GM12878 (cell line): Measurements from ENCODE around the gene ADISSP. TPM values are rescaled to one million over a fixed set of nuclear protein-coding genes. Genes with fewer than 3 reads are reported as not detected.

Experiments used
- ATAC-seq: fragments of 200-7000 bp; cut with Tn5 transposase; 3 replicates; pipeline ENCODE4 v1.9.1; 2020; ENCODE audit warnings: mild to moderate bottlenecking, moderate library complexity
- BruUV-seq: library from RNA; stranded (reverse); fragments of 400-500 nt; replicated peaks from 2 replicates; lab custom pipeline; 2021; lab: Mats Ljungman, UMichigan
- CTCF ChIA-PET: fragments of 300-600 bp; sonication (Branson Sonifier 250); formaldehyde crosslinking; extraction: SDS; loops from one replicate; lab custom pipeline; 2021; ENCODE audit warnings: inconsistent platforms; lab: Yijun Ruan, JAX
- POLR2A ChIA-PET: fragments of 350-600 bp; formaldehyde crosslinking; extraction: SDS; loops from one replicate; lab custom pipeline; 2021; ENCODE audit warnings: inconsistent platforms; lab: Charles Lee
- RAD21 ChIA-PET: fragments of 300-600 bp; sonication (Branson Sonifier 250); formaldehyde crosslinking; loops from one replicate; lab custom pipeline; 2023; ENCODE audit warnings: antibody characterized with exemption; ENCODE audit not compliant: unreplicated experiment; lab: Charles Lee
- SMC1A ChIA-PET: fragments of 300-600 bp; sonication (Branson Sonifier 250); formaldehyde crosslinking; loops from one replicate; lab custom pipeline; 2023; ENCODE audit not compliant: unreplicated experiment, uncharacterized antibody; lab: Charles Lee
- DNase-seq: peaks from one replicate; pipeline ENCODE4 v3.0.0-alpha.2; 2011; ENCODE audit warnings: low read depth, low spot score
- FAIRE-seq: peaks from 3 replicates; lab custom pipeline; 2011; peaks lifted over from hg19 to GRCh38; lab: Jason Lieb, UNC
- H2AFZ ChIP-seq: 2 replicates; pipeline ENCODE4 v1.6.0; 2011; ENCODE audit warnings: low read depth, low read length, control low read depth; ENCODE audit not compliant: control insufficient read depth
- H3K27ac ChIP-seq: 2 replicates; pipeline ENCODE4 v1.5.1; 2011; ENCODE audit warnings: control low read depth; ENCODE audit not compliant: control insufficient read depth, insufficient read depth
- H3K27me3 ChIP-seq, 2 experiments: replicated peaks in 1 of 2; 2 replicates each; pipeline versions ENCODE4 v1.6.0 to v1.6.1; 2011; ENCODE audit warnings: low read length in 1 of 2; ENCODE audit not compliant: control insufficient read depth in 2 of 2, insufficient read depth in 2 of 2
- H3K36me3 ChIP-seq, 2 experiments: 2 replicates each; pipeline ENCODE4 v1.5.1; 2011; ENCODE audit warnings: low read length in 1 of 2; ENCODE audit not compliant: control insufficient read depth in 2 of 2, insufficient read depth in 2 of 2
- H3K4me1 ChIP-seq: 2 replicates; pipeline ENCODE4 v1.6.1; 2011; ENCODE audit warnings: mild to moderate bottlenecking, low read length, moderate library complexity, mixed read lengths; ENCODE audit not compliant: control insufficient read depth, insufficient read depth
- H3K4me2 ChIP-seq: 2 replicates; pipeline ENCODE4 v1.6.0; 2011; ENCODE audit warnings: control low read depth; ENCODE audit not compliant: control insufficient read depth, insufficient read depth
- H3K4me3 ChIP-seq: fragments of 200-600 bp; sonication (generic); 2 replicates; pipeline ENCODE4 v1.5.1; 2016
- H3K79me2 ChIP-seq: 2 replicates; pipeline ENCODE4 v1.6.0; 2011; ENCODE audit warnings: low read length; ENCODE audit not compliant: control insufficient read depth, insufficient read depth
- H3K9ac ChIP-seq: 2 replicates; pipeline ENCODE4 v1.8.0; 2011; ENCODE audit warnings: low read length, control low read depth, mixed read lengths; ENCODE audit not compliant: control insufficient read depth, insufficient read depth
- H3K9me3 ChIP-seq: replicated peaks from 3 replicates; pipeline ENCODE4 v1.5.1; 2011; ENCODE audit warnings: mild to moderate bottlenecking, low read length; ENCODE audit not compliant: control insufficient read depth, insufficient read depth
- H4K20me1 ChIP-seq: 2 replicates; pipeline ENCODE4 v1.6.0; 2011; ENCODE audit not compliant: control insufficient read depth, insufficient read depth
- ASH2L ChIP-seq: fragments of 300-600, 200-600 bp; sonication (generic); IDR thresholded peaks from 2 replicates; pipeline ENCODE4 v1.6.1; 2017; ENCODE audit warnings: low read depth, mild to moderate bottlenecking, borderline replicate concordance
- ATF7 ChIP-seq: fragments of 450-650 bp; IDR thresholded peaks from 2 replicates; pipeline ENCODE4 v1.6.1; 2016; ENCODE audit warnings: low read depth, mild to moderate bottlenecking
- CTCF ChIP-seq, 3 experiments: IDR thresholded peaks in 2 of 3; conservative IDR thresholded peaks in 1 of 3; 2 replicates each; pipeline ENCODE4 v1.5.1; 2011; ENCODE audit warnings: low read depth in 3 of 3, low read length in 3 of 3, mild to moderate bottlenecking in 3 of 3, control low read depth in 2 of 3, moderate library complexity in 2 of 3, inconsistent platforms in 1 of 3, mixed read lengths in 1 of 3; ENCODE audit not compliant: control insufficient read depth in 2 of 3, insufficient read depth in 1 of 3; ENCODE audit errors: extremely low read depth in 1 of 3
- E4F1 ChIP-seq: fragments of 450-650 bp; IDR thresholded peaks from 2 replicates; pipeline ENCODE4 v1.6.1; 2018; ENCODE audit warnings: borderline replicate concordance, mild to moderate bottlenecking; ENCODE audit not compliant: partially characterized antibody
- EED ChIP-seq: sonication (generic); IDR thresholded peaks from 2 replicates; pipeline ENCODE4 v1.6.1; 2016; ENCODE audit warnings: antibody characterized with exemption, low read depth
- HSF1 ChIP-seq: fragments of 150-350 bp; IDR thresholded peaks from 2 replicates; pipeline ENCODE4 v1.6.1; 2014; ENCODE audit warnings: mild to moderate bottlenecking, low read depth, low read length
- IRF3 ChIP-seq: fragments of 450-650 bp; IDR thresholded peaks from 2 replicates; pipeline ENCODE4 v1.6.1; 2014; ENCODE audit warnings: mild to moderate bottlenecking
- MEF2A ChIP-seq: IDR thresholded peaks from 2 replicates; pipeline ENCODE4 v1.6.1; 2011; ENCODE audit warnings: low read depth, mild to moderate bottlenecking, low read length, moderate library complexity; ENCODE audit not compliant: insufficient read depth
- MEF2B ChIP-seq: fragments of 450-650 bp; IDR thresholded peaks from 2 replicates; pipeline ENCODE4 v1.6.1; 2018; ENCODE audit warnings: mild to moderate bottlenecking, moderate library complexity; ENCODE audit not compliant: partially characterized antibody, poor library complexity, severe bottlenecking
- NR2C2 ChIP-seq: IDR thresholded peaks from 2 replicates; pipeline ENCODE4 v1.6.1; 2011; ENCODE audit warnings: borderline replicate concordance, low read depth; ENCODE audit not compliant: control insufficient read depth, insufficient read length
- NR2F1 ChIP-seq: fragments of 450-650 bp; conservative IDR thresholded peaks from 2 replicates; pipeline ENCODE4 v1.6.1; 2017; ENCODE audit warnings: mild to moderate bottlenecking
- PAX5 ChIP-seq: IDR thresholded peaks from 2 replicates; pipeline ENCODE4 v1.6.1; 2011; ENCODE audit warnings: low read depth, low read length, borderline replicate concordance
- POLR2A ChIP-seq: IDR thresholded peaks from 2 replicates; pipeline ENCODE4 v1.6.1; 2011; ENCODE audit warnings: low read depth, mild to moderate bottlenecking, low read length
- TARDBP ChIP-seq: IDR thresholded peaks from 2 replicates; pipeline ENCODE4 v1.6.1; 2016; ENCODE audit warnings: borderline replicate concordance
- TCF12 ChIP-seq: IDR thresholded peaks from 2 replicates; pipeline ENCODE4 v1.6.1; 2011; ENCODE audit warnings: low read depth, mild to moderate bottlenecking, low read length
- ZBED1 ChIP-seq: IDR thresholded peaks from 2 replicates; pipeline ENCODE4 v1.6.1; 2016; ENCODE audit warnings: borderline replicate concordance
- ZNF384 ChIP-seq: IDR thresholded peaks from 2 replicates; pipeline ENCODE4 v1.6.1; 2012; ENCODE audit warnings: low read depth, mild to moderate bottlenecking, low read length, improper control_type of control experiment, borderline replicate concordance
- WGBS: methylation state at CpG from one replicate; pipeline ENCODE4 v1.1.6; 2016; ENCODE audit warnings: low lambda C conversion rate; ENCODE audit not compliant: insufficient replicate concordance, insufficient coverage; ENCODE audit errors: missing lambda C conversion rate; 5-methylcytosine and 5-hydroxymethylcytosine counted together
- in situ Hi-C: fragments of 300-500 bp; cut with MboI; formaldehyde crosslinking; loops from 9 replicates; pipeline ENCODE4 v1.14.3; 2018; ENCODE audit warnings: mixed read lengths
- intact Hi-C: fragments of 100-400 bp; cut with micrococcal nuclease; formaldehyde crosslinking; loops from one replicate; pipeline ENCODE4 v1.14.2; 2022; ENCODE audit not compliant: unreplicated experiment
- polyA plus RNA-seq, 11 experiments: library from polyadenylated mRNA; depleted of rRNA in 4 of 11; unstranded in 6 of 11; stranded (reverse) in 5 of 11; fragments of >200 nt; fragmentation: Nextera tagmentation in 4 of 11; fragmentation: Illumina TruSeq in 1 of 11; extraction: Ambion mirVana in 4 of 11; extraction: Trizol in 1 of 11; gene quantifications; 1 replicate in 1 of 11; 2 replicates in 10 of 11; pipeline versions ENCODE4 v1.2.1 to v1.2.3, GENCODE V29; 2011 to 2016; ENCODE audit warnings: inconsistent platforms in 2 of 11, missing spikeins in 2 of 11, low read depth in 1 of 11
- total RNA-seq, 4 experiments: library from RNA; depleted of rRNA in 3 of 4; stranded (reverse); fragments of >200 nt in 3 of 4; fragmentation: Illumina TruSeq in 1 of 4; extraction: Trizol in 1 of 4; gene quantifications; 2 replicates each; pipeline versions ENCODE4 v1.2.1 to v1.2.3, GENCODE V29; 2013 to 2021

Gene ADISSP
- total and polyA plus RNA-seq, 10 of the 15 experiments (the other 5 are each of a cell fraction or from before 2014, with no cell fraction given): 0.80 to 96.3 (median 38.6) TPM

GRCh38 chr20:3724356-3724755, 43.2 kb downstream of the ADISSP start:
- CTCF ChIA-PET: interaction anchor here (1.4 kb wide), 1 partner anchor 12 kb away, joined by 4 read pairs; no protein-coding TSS in a partner anchor
- intact Hi-C loops (no loop called here), in situ Hi-C loops (no loop called here)
- ATAC-seq (no peak), FAIRE-seq (no peak), DNase-seq (no peak)
- Histone ChIP-seq H3K4me1 (peaks cover 15% of the 10 kb centered on the region), H3K4me3 (no peak overlapping the region), H2AFZ (no peak overlapping the region), H3K27me3 (0 out of 4 replicates have a peak, but pooled peaks cover 0 to 4% of the 10 kb centered on the region in 2 experiments), H3K79me2 (no peaks in the 10 kb centered on the region), H3K4me2 (no peak overlapping the region), H4K20me1 (no peaks in the 10 kb centered on the region), H3K9me3 (no peaks in the 10 kb centered on the region), H3K36me3 (no peaks in the 10 kb centered on the region), H3K27ac (no peak overlapping the region), H3K9ac (no peak overlapping the region)
- SMC1A ChIA-PET: no interaction called here
- RAD21 ChIA-PET: no interaction called here
- 50% methylated on average over 3 of the region's 4 CpGs for WGBS
- BruUV-seq: no TSS peak
- POLR2A ChIA-PET: no interaction called here
- no peak for TF ChIP-seq IRF3
- no peak for TF ChIP-seq MEF2A
- no peak for TF ChIP-seq ZBED1
- TF ChIP-seq EED: no peak
- TF ChIP-seq TCF12: no peak
- no peak for TF ChIP-seq E4F1
- no peak for TF ChIP-seq ZNF384
- no peak for TF ChIP-seq CTCF (IDR thresholded peaks at IDR 0.05 in 2 of 3, conservative IDR thresholded peaks at IDR 0.05 in 1 of 3; ENCODE audit: control insufficient read depth in 2 of 3, extremely low read depth in 1 of 3, insufficient read depth in 1 of 3, low read depth in 3 of 3, low read length in 3 of 3)
- TF ChIP-seq ATF7: no peak
- TF ChIP-seq TARDBP: no peak
- no peak for TF ChIP-seq ASH2L
- TF ChIP-seq PAX5: no peak
- TF ChIP-seq MEF2B: no peak
- no peak for TF ChIP-seq HSF1
- no peak for TF ChIP-seq NR2F1
- no peak for TF ChIP-seq POLR2A
- TF ChIP-seq NR2C2: no peak
